Glutamatergic neuron (in vitro differentiated cells): ENCODE results near the gene MAP7D1. TPM values are rescaled to one million over a fixed set of nuclear protein-coding genes. Genes with fewer than 3 reads are reported as not detected.

Experiments used
- DNase-seq: peaks from one replicate; pipeline ENCODE4 v3.0.0; 2022
- H3K27ac Mint-ChIP-seq: one replicate; pipeline ENCODE4 v1.8.0; 2020; ENCODE audit warnings: mild to moderate bottlenecking, mixed read lengths, inconsistent platforms; ENCODE audit not compliant: unreplicated experiment
- H3K27me3 Mint-ChIP-seq: one replicate; pipeline ENCODE4 v1.8.0; 2020; ENCODE audit warnings: mild to moderate bottlenecking, moderate library complexity, mixed read lengths, inconsistent platforms; ENCODE audit not compliant: unreplicated experiment
- H3K36me3 Mint-ChIP-seq: one replicate; pipeline ENCODE4 v1.8.0; 2020; ENCODE audit warnings: mild to moderate bottlenecking, mixed read lengths, inconsistent platforms; ENCODE audit not compliant: unreplicated experiment
- H3K4me1 Mint-ChIP-seq: one replicate; pipeline ENCODE4 v1.8.0; 2020; ENCODE audit warnings: mild to moderate bottlenecking, low read depth, mixed read lengths, inconsistent platforms; ENCODE audit not compliant: unreplicated experiment
- H3K4me3 Mint-ChIP-seq: one replicate; pipeline ENCODE4 v1.8.0; 2020; ENCODE audit warnings: mild to moderate bottlenecking, mixed read lengths, inconsistent platforms; ENCODE audit not compliant: unreplicated experiment
- H3K9me3 Mint-ChIP-seq: one replicate; pipeline ENCODE4 v1.8.0; 2020; ENCODE audit warnings: mild to moderate bottlenecking, moderate library complexity, mixed read lengths, inconsistent platforms; ENCODE audit not compliant: unreplicated experiment
- total RNA-seq: library from RNA; stranded (reverse); fragmentation: NEBNext Ultra II Directional; extraction: Animal tissue kit (Norgen Biotek cat#: 25700); gene quantifications from one replicate; pipeline ENCODE4 v1.2.1, GENCODE V29; 2021; ENCODE audit not compliant: unreplicated experiment
- TF ChIP-seq, protein P1 (sequence below): fragments of 200-600 bp; sonication (generic); IDR thresholded peaks from one replicate; pipeline ENCODE4 v1.5.0; 2021; ENCODE audit not compliant: partially characterized antibody, unreplicated experiment

MAP7D1 gene
- total RNA-seq, 1 donor from 2014 or later = 152 TPM

DNA sequence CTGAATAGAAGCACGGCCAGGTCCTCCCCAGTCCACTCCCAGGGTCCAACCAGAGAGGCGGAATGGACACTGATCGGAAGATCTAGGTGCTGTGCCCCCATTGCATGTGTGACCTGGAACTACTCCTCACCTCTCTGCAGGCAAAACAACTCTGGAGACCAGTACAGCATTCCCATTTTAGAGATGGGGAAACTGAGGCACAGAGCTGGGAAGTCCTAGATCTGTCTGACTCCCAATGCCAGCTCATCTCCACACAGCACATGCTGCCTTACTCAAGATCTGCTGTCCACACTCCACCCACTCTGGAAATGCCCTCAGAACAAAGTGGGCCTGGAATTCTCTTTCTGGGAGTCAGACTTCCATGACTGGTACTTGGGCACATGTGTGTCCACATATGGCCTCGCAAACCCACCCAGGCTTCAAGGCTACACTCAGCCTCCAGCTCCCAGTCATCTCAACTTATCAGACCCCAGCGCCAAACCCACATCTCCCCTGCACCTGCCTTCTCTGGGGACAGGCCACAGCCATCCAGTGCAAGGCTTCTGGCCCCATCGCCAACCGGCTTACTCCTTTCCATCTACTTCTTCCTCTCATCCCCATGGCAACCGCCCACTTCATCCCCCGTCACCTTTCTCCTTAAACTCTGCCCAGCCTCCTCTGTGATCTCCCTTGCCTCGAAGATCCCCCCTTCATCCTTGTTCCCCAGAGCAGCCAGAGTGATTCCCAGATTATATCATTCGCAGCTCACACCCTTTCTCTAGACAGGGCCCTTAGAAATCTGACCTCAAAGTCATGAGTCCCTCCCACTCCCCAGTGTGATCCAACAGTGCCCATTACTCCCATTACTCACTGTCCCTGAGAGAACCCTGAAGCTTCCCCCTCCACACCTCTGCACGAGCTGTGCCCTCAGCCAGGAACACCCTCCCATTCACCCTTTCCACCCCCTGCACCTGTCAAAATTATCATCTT, 33.6 kb upstream of the MAP7D1 start:
- TF ChIP-seq, protein P1, sequence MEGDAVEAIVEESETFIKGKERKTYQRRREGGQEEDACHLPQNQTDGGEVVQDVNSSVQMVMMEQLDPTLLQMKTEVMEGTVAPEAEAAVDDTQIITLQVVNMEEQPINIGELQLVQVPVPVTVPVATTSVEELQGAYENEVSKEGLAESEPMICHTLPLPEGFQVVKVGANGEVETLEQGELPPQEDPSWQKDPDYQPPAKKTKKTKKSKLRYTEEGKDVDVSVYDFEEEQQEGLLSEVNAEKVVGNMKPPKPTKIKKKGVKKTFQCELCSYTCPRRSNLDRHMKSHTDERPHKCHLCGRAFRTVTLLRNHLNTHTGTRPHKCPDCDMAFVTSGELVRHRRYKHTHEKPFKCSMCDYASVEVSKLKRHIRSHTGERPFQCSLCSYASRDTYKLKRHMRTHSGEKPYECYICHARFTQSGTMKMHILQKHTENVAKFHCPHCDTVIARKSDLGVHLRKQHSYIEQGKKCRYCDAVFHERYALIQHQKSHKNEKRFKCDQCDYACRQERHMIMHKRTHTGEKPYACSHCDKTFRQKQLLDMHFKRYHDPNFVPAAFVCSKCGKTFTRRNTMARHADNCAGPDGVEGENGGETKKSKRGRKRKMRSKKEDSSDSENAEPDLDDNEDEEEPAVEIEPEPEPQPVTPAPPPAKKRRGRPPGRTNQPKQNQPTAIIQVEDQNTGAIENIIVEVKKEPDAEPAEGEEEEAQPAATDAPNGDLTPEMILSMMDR = no peak
- H3K27me3 Mint-ChIP-seq = peaks cover 27% of the 10 kb centered on the region
- H3K4me1 Mint-ChIP-seq = peaks cover 13% of the 10 kb centered on the region
- DNase-seq = no peak
- no peaks in the 10 kb centered on the region for H3K9me3 Mint-ChIP-seq
- no peak overlapping the region for H3K27ac Mint-ChIP-seq
- no peaks in the 10 kb centered on the region for H3K36me3 Mint-ChIP-seq
- H3K4me3 Mint-ChIP-seq = no peak overlapping the region

- Mint-ChIP-seq H3K9me3 (no peaks in the 10 kb centered on the region), H3K36me3 (no peaks in the 10 kb centered on the region), H3K4me3 (no peak overlapping the region), H3K4me1 (peaks cover 13% of the 10 kb centered on the region), H3K27ac (peak overlapping the region; percentile 9), H3K27me3 (peaks cover 26% of the 10 kb centered on the region)
- TF ChIP-seq, protein P1 = no peak
- DNase-seq = no peak
Measured at GRCh38 chr1:36123356-36123755, 32.6 kb upstream of the MAP7D1 start.

DNA sequence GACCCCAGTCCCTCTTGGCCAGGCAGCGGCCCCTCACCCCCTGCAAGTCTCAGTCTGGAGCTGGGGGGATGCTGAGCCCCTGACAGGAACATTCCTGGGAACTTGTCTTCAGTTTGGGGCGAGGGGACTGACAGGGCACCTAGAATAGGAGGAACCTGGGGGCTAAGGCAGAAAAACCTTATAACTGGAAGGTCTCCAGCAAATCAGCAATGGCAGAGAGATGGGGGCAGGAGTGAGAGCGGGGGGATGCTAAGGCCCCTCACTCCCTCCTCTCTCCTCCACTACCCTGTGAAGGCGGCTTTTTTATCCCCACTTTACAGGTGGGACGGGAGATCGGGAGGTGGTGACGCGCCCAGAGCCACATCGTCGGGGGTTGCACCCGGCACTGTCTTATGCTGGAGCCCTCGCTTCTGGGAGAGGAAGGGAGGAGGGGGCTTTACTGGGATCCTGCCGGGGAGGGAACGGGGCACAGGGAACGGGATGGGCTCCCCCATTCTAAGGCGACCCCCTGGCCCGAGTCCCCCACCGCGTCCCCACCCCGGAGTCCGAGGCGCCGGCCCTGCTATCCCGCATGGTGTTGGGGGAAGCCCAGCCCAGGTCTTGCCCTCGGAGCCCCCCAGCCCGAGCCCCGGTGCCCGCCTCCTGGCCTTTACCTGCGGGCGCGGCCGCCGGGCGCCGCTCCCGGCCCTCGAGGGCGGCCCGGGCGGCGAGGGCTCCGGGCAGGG, 31.4 kb upstream of the MAP7D1 start:
- DNase-seq = no peak
- TF ChIP-seq, protein P1 = no peak
- no peaks in the 10 kb centered on the region for H3K36me3 Mint-ChIP-seq
- no peaks in the 10 kb centered on the region for H3K9me3 Mint-ChIP-seq
- peaks cover 13% of the 10 kb centered on the region for H3K4me1 Mint-ChIP-seq
- H3K27me3 Mint-ChIP-seq = peaks cover 26% of the 10 kb centered on the region
- no peak overlapping the region for H3K27ac Mint-ChIP-seq
- peak overlapping the region; percentile 59 for H3K4me3 Mint-ChIP-seq

DNA sequence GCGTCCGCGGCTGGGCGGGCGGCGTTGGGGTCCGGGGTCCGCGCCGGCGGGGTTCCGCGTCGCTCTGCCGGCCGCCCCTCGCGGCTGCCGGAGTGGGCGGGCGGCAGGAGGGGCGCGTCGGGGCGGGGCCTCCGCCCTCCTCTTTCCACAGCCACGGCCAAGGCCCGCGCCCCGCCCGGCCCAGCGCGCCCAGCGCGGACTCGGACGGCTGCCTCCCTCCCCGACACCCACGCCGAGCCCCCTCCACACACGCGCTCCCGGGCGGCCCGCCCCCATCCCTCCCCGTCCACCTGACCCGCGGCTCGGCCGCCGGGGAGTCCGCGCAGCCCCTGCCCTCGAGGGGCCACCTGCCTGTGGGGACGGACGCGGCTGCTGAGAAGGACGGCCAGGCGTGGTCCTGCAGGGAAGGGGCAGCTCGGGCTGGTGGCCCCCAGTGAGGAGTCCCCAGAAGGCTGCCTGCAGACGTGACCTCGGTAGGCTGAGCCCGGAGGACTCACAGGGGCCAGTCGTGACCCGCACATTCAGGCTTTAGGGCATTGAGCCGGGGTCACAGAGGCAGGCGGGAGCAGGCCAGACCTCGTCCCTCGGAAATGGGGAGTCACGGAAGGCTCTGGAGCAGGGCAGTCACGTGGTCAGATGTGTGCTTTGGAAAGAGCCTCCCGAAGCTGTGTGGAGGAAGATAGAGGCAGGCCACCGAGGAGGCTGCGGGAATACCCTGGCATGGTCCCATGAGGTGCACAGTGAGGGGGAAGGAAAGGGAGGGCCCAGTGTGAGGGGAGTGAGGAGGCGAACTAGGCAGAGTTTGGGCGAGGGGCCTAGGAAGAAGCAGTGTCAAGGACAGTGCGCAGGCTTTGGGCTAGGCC, 30.6 kb upstream of the MAP7D1 start, which contains the start of gene COL8A2:
Gene COL8A2 (minus strand): TSS at position 94 of the 863 bp plus-strand sequence. CDS start 24,980 bp downstream, outside the sequence.
- Mint-ChIP-seq H3K9me3 (no peaks in the 10 kb centered on the region), H3K4me1 (peaks cover 13% of the 10 kb centered on the region), H3K27ac (peak within 1 kb of the TSS; percentile 44), H3K4me3 (peak within 1 kb of the TSS; percentile 59), H3K36me3 (no peaks in the 10 kb centered on the region), H3K27me3 (peaks cover 26% of the 10 kb centered on the region)
- DNase-seq = no peak
- TF ChIP-seq, protein P1 = no peak
